Measurements from ENCODE around the gene KCTD21.

DNA sequence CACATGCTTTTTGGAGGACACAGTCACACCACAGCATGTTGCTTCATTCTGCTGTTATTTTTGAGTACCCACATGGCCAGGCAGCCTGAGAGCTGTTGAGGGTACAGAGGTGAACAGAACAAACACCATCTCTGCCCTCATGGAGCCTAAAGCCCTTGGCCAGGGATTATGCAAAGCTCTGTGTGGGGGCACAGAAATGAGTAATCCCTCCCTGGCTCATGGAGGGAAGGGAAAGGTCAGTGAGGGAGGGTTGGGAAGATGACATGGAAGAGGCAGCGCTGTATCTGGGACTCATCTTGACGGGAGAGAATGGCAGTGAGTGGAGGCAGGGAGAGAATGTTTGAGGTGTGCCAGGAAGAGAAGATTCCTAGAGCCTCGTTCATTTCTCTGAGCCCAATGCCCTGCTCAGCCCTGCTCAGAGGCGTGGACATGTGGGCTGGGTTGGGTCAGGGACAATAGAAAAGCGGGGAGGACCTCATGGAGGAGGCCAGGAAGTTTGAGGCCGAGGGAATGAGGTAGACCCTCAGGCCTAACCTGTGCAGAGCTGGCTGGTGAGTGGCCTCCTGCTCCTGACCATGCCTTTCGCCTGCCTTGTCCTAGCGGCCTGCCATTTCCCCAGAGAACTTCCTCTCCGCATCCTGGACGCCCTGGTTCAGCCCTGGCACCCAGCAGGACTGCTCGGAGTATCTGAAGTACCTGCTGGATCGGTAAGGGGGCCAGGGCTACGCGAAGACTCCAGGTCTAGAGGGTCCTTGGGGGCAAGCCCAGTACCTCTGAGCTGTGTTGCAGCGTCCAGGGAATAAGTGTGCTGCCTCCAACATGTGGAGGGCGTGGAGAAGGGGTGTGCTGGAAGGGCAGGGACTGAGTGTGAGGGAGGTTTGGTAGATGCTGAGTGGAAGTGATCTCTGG is 20.1 kb upstream of the KCTD21 start:
- TF ChIP-seq, protein P1, sequence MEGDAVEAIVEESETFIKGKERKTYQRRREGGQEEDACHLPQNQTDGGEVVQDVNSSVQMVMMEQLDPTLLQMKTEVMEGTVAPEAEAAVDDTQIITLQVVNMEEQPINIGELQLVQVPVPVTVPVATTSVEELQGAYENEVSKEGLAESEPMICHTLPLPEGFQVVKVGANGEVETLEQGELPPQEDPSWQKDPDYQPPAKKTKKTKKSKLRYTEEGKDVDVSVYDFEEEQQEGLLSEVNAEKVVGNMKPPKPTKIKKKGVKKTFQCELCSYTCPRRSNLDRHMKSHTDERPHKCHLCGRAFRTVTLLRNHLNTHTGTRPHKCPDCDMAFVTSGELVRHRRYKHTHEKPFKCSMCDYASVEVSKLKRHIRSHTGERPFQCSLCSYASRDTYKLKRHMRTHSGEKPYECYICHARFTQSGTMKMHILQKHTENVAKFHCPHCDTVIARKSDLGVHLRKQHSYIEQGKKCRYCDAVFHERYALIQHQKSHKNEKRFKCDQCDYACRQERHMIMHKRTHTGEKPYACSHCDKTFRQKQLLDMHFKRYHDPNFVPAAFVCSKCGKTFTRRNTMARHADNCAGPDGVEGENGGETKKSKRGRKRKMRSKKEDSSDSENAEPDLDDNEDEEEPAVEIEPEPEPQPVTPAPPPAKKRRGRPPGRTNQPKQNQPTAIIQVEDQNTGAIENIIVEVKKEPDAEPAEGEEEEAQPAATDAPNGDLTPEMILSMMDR (conservative IDR thresholded peaks at IDR 0.05) = no peak
- TF ChIP-seq ZFX (IDR thresholded peaks at IDR 0.05) = no peak
